ENCODE measurements around the gene EHF.

- TF ChIP-seq CTCF (IDR thresholded peaks at IDR 0.05; ENCODE audit: insufficient read depth, low read depth, low read length) (no peak), EZH2 (IDR thresholded peaks at IDR 0.05; ENCODE audit: insufficient read depth, low read length) (no peak)
Measured at GRCh38 chr11:34633640-34633989, 12.7 kb downstream of the EHF start.
